Measurements from ENCODE around the gene TUBB4B. TPM values are rescaled to one million over a fixed set of nuclear protein-coding genes. Genes with fewer than 3 reads are reported as not detected.

Gene TUBB4B
- total RNA-seq, 1 experiment from 2014 or later = 180 TPM

- Mint-ChIP-seq H3K4me1 (ENCODE audit: insufficient read depth, unreplicated experiment) (peaks cover 15% of the 10 kb centered on the region), H3K9me3 (ENCODE audit: unreplicated experiment) (no peaks in the 10 kb centered on the region), H3K27me3 (ENCODE audit: insufficient read depth, unreplicated experiment) (no peaks in the 10 kb centered on the region), H3K27ac (ENCODE audit: low read depth, unreplicated experiment) (peak overlapping the region; percentile 23), H3K36me3 (ENCODE audit: insufficient read depth, unreplicated experiment) (peaks cover 45% of the 10 kb centered on the region), H3K4me3 (ENCODE audit: unreplicated experiment) (peak overlapping the region; percentile 80)
- ChIA-PET CTCF (interaction anchor here (0.6 to 1.3 kb wide), 3 partner anchors 10 to 179 kb away, joined by 3 to 11 read pairs (median 4); partner anchors contain the start of gene NELFB), POLR2A (interaction anchor here (0.6 to 8.6 kb wide), 2 partner anchors 11 to 200 kb away, joined by 3 to 118 read pairs; partner anchors contain the start of gene NELFB)
- DNase-seq (ENCODE audit: unreplicated experiment) = peak; percentile 38
- intact Hi-C loops (cut with micrococcal nuclease) = no loop called here
- no TSS peak for BruUV-seq (replicated peaks)
- TF ChIP-seq, protein P1, sequence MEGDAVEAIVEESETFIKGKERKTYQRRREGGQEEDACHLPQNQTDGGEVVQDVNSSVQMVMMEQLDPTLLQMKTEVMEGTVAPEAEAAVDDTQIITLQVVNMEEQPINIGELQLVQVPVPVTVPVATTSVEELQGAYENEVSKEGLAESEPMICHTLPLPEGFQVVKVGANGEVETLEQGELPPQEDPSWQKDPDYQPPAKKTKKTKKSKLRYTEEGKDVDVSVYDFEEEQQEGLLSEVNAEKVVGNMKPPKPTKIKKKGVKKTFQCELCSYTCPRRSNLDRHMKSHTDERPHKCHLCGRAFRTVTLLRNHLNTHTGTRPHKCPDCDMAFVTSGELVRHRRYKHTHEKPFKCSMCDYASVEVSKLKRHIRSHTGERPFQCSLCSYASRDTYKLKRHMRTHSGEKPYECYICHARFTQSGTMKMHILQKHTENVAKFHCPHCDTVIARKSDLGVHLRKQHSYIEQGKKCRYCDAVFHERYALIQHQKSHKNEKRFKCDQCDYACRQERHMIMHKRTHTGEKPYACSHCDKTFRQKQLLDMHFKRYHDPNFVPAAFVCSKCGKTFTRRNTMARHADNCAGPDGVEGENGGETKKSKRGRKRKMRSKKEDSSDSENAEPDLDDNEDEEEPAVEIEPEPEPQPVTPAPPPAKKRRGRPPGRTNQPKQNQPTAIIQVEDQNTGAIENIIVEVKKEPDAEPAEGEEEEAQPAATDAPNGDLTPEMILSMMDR (IDR thresholded peaks at IDR 0.05; ENCODE audit: unreplicated experiment) = no peak
Observed at GRCh38 chr9:137243626-137244485, 2.8 kb downstream of the TUBB4B start.

GRCh38 chr9:137244486-137245449 is 3.7 kb downstream of the TUBB4B start:
- intact Hi-C loops (cut with micrococcal nuclease) = no loop called here
- ChIA-PET POLR2A (interaction anchor here (0.6 to 8.6 kb wide), 3 partner anchors 10 to 199 kb away, joined by 3 to 118 read pairs (median 3); partner anchors contain the start of genes NELFB and NRARP), CTCF (interaction anchor here (0.6 to 1.3 kb wide), 7 partner anchors 8 to 198 kb away, joined by 3 to 11 read pairs (median 3); partner anchors contain the start of gene NELFB)
- TF ChIP-seq, protein P1 (IDR thresholded peaks at IDR 0.05; ENCODE audit: unreplicated experiment) = no peak
- Mint-ChIP-seq H3K36me3 (ENCODE audit: insufficient read depth, unreplicated experiment) (peaks cover 41% of the 10 kb centered on the region), H3K4me3 (ENCODE audit: unreplicated experiment) (no peak overlapping the region), H3K27me3 (ENCODE audit: insufficient read depth, unreplicated experiment) (no peaks in the 10 kb centered on the region), H3K9me3 (ENCODE audit: unreplicated experiment) (no peaks in the 10 kb centered on the region), H3K4me1 (ENCODE audit: insufficient read depth, unreplicated experiment) (peaks cover 15% of the 10 kb centered on the region), H3K27ac (ENCODE audit: low read depth, unreplicated experiment) (no peak overlapping the region)
- no TSS peak for BruUV-seq (replicated peaks)
- DNase-seq (ENCODE audit: unreplicated experiment) = no peak

DNA sequence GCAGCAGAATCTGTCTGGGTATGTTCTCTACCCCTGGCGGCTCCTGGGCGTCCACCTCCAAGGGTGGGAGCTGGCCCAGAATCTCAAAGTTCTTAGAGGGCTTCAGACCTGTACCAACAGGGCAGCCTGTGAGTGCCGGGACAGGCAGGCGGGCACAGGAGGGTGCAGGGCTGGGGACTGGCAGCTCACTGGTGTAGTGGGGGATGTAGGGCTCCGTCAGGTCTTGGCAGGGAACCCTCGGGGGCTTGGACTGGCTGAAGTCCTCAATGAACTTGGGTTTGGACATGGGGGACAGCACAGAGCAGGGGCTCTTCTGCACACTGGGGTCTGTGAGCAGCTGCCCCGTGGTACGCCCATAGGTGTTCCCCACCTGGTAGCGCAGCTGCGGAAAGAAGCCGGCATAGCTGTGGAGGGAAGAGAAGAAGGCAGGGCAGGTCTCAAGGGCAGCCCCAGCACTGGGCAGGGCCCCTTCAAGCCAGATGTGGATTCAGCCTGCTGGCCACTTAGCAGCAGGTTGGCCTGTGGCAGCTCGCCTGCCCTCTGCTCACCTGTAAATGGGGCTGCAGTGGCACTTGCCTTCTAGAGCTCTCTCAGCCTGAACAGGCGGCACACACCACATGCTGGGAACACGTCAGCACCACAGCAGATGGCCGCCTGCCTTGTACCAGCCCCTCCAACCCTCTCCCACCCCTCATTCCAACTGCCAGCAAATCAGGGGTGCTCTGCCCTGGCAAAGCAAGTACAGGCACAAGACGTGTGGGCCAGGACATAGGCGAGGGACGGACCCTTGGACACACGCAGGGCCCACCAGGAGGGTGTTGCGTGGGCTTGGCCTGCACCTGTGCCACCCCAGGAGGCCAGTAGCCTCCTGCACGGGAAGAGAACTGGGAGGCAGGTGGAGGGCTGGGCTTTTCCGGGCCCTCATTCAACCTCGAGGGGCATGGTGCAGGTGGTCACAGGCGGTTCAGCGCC is 4.6 kb downstream of the TUBB4B start:
- TF ChIP-seq, protein P1 (IDR thresholded peaks at IDR 0.05; ENCODE audit: unreplicated experiment) = no peak
- no peak overlapping the region for H3K27ac Mint-ChIP-seq (ENCODE audit: low read depth, unreplicated experiment)
- no peak overlapping the region for H3K4me3 Mint-ChIP-seq (ENCODE audit: unreplicated experiment)
- H3K4me1 Mint-ChIP-seq (ENCODE audit: insufficient read depth, unreplicated experiment) = peaks cover 15% of the 10 kb centered on the region
- peaks cover 38% of the 10 kb centered on the region for H3K36me3 Mint-ChIP-seq (ENCODE audit: insufficient read depth, unreplicated experiment)
- intact Hi-C loops (cut with micrococcal nuclease) = no loop called here
- H3K27me3 Mint-ChIP-seq (ENCODE audit: insufficient read depth, unreplicated experiment) = no peaks in the 10 kb centered on the region
- no TSS peak for BruUV-seq (replicated peaks)
- POLR2A ChIA-PET = interaction anchor here (0.6 to 8.6 kb wide), 2 partner anchors 9 to 57 kb away, joined by 3 to 118 read pairs; partner anchors contain the start of genes NELFB and NRARP
- no peak for DNase-seq (ENCODE audit: unreplicated experiment)
- no peaks in the 10 kb centered on the region for H3K9me3 Mint-ChIP-seq (ENCODE audit: unreplicated experiment)
- CTCF ChIA-PET = interaction anchor here (0.6 to 1.3 kb wide), 4 partner anchors 9 to 199 kb away, joined by 3 to 6 read pairs (median 3); no protein-coding TSS in a partner anchor

Measured in MCF 10A (cell line).